H9 (cell line): ENCODE results near the gene SHROOM1. TPM values are rescaled to one million over a fixed set of nuclear protein-coding genes. Genes with fewer than 3 reads are reported as not detected.
"Not testable (repeated sequence)": the region's sequence is repeated elsewhere in the genome, so short reads cannot be mapped to it uniquely, and the experiment has no call there.

Experiments used
- DNase-seq: peaks from one replicate; pipeline ENCODE4 v3.0.0-alpha.2; 2017
- H2AFZ ChIP-seq: one replicate; pipeline ENCODE4 v1.6.1; 2013; ENCODE audit warnings: mild to moderate bottlenecking, low read length, control low read depth, moderate library complexity
- H2AK5ac ChIP-seq: 2 replicates; pipeline ENCODE4 v1.6.1; 2013; ENCODE audit warnings: low read length, control low read depth, mixed read lengths; ENCODE audit not compliant: insufficient read length
- H2BK120ac ChIP-seq: one replicate; pipeline ENCODE4 v1.6.1; 2013; ENCODE audit warnings: low read depth, mild to moderate bottlenecking, low read length, control low read depth, inconsistent platforms; ENCODE audit not compliant: poor library complexity, severe bottlenecking
- H2BK12ac ChIP-seq: 2 replicates; pipeline ENCODE4 v1.6.1; 2013; ENCODE audit warnings: low read length, control low read depth, mixed read lengths, low read depth; ENCODE audit not compliant: insufficient read length
- H2BK15ac ChIP-seq: 2 replicates; pipeline ENCODE4 v1.6.1; 2013; ENCODE audit warnings: low read depth, low read length, control low read depth
- H2BK20ac ChIP-seq: one replicate; pipeline ENCODE4 v1.6.1; 2013; ENCODE audit warnings: low read depth, mild to moderate bottlenecking, low read length, control low read depth, inconsistent platforms; ENCODE audit not compliant: poor library complexity, severe bottlenecking
- H2BK5ac ChIP-seq: 2 replicates; pipeline ENCODE4 v1.6.1; 2013; ENCODE audit warnings: low read length, control low read depth, mixed read lengths; ENCODE audit not compliant: insufficient read length
- H3K14ac ChIP-seq: 2 replicates; pipeline ENCODE4 v1.6.1; 2013; ENCODE audit warnings: low read length, control low read depth; ENCODE audit not compliant: insufficient read depth
- H3K18ac ChIP-seq: 2 replicates; pipeline ENCODE4 v1.6.1; 2013; ENCODE audit warnings: low read depth, mild to moderate bottlenecking, mixed read lengths, low read length, control low read depth; ENCODE audit not compliant: insufficient read length
- H3K23ac ChIP-seq: 2 replicates; pipeline ENCODE4 v1.6.1; 2013; ENCODE audit warnings: low read length, control low read depth, mixed read lengths, low read depth; ENCODE audit not compliant: insufficient read length
- H3K23me2 ChIP-seq: 2 replicates; pipeline ENCODE4 v1.6.1; 2013; ENCODE audit warnings: low read depth, mild to moderate bottlenecking, mixed read lengths, low read length, control low read depth; ENCODE audit not compliant: insufficient read length, poor library complexity, severe bottlenecking
- H3K27ac ChIP-seq: 2 replicates; pipeline ENCODE4 v1.5.1; 2013; ENCODE audit warnings: low read length, control low read depth, mixed read lengths, low read depth; ENCODE audit not compliant: insufficient read length
- H3K27me3 ChIP-seq: 2 replicates; pipeline ENCODE4 v1.6.1; 2013; ENCODE audit warnings: low read length, control low read depth, inconsistent platforms; ENCODE audit not compliant: insufficient read depth
- H3K4ac ChIP-seq: 2 replicates; pipeline ENCODE4 v1.6.1; 2013; ENCODE audit warnings: low read depth, mild to moderate bottlenecking, control low read depth, inconsistent platforms, low read length, moderate library complexity
- H3K4me1 ChIP-seq: 2 replicates; pipeline ENCODE4 v1.6.1; 2013; ENCODE audit warnings: low read length, control low read depth, inconsistent platforms; ENCODE audit not compliant: insufficient read depth
- H3K4me2 ChIP-seq: 2 replicates; pipeline ENCODE4 v1.6.1; 2013; ENCODE audit warnings: low read length, control low read depth, mixed read lengths; ENCODE audit not compliant: insufficient read length, insufficient read depth
- H3K56ac ChIP-seq: 2 replicates; pipeline ENCODE4 v1.6.1; 2013; ENCODE audit warnings: low read depth, mild to moderate bottlenecking, mixed read lengths, low read length, control low read depth; ENCODE audit not compliant: insufficient read length
- H3K79me1 ChIP-seq: 2 replicates; pipeline ENCODE4 v1.6.1; 2013; ENCODE audit warnings: low read depth, mild to moderate bottlenecking, moderate library complexity, low read length, control low read depth, inconsistent platforms; ENCODE audit not compliant: insufficient read depth, poor library complexity, severe bottlenecking
- H3K79me2 ChIP-seq: 2 replicates; pipeline ENCODE4 v1.6.1; 2013; ENCODE audit warnings: low read length, control low read depth, inconsistent platforms; ENCODE audit not compliant: insufficient read depth
- H3K9ac ChIP-seq: 2 replicates; pipeline ENCODE4 v1.6.1; 2013; ENCODE audit warnings: low read length, control low read depth, mixed read lengths; ENCODE audit not compliant: insufficient read length; ENCODE audit errors: extremely low read depth
- H3K9me3 ChIP-seq: one replicate; pipeline ENCODE4 v1.6.1; 2013; ENCODE audit warnings: low read depth, low read length, inconsistent platforms; ENCODE audit not compliant: control insufficient read depth
- H3T11ph ChIP-seq: one replicate; pipeline ENCODE4 v1.6.1; 2013; ENCODE audit warnings: mild to moderate bottlenecking, low read length, control low read depth, inconsistent platforms
- H4K20me1 ChIP-seq: one replicate; pipeline ENCODE4 v1.6.1; 2013; ENCODE audit not compliant: control insufficient read depth, insufficient read length, insufficient read depth
- H4K5ac ChIP-seq: 2 replicates; pipeline ENCODE4 v1.6.1; 2013; ENCODE audit warnings: low read depth, mild to moderate bottlenecking, mixed read lengths, low read length, control low read depth; ENCODE audit not compliant: insufficient read length
- H4K8ac ChIP-seq: replicated peaks from 2 replicates; pipeline ENCODE4 v1.6.1; 2013; ENCODE audit warnings: low read length, control low read depth, mixed read lengths, low read depth; ENCODE audit not compliant: insufficient read length
- H4K91ac ChIP-seq: 2 replicates; pipeline ENCODE4 v1.6.1; 2013; ENCODE audit warnings: low read depth, mild to moderate bottlenecking, moderate library complexity, mixed read lengths, low read length, control low read depth; ENCODE audit not compliant: insufficient read length
- H3K27ac Mint-ChIP-seq, 3 experiments: 2 replicates in 2 of 3; 3 replicates in 1 of 3; pipeline ENCODE4 v1.8.0; 2020 to 2021; ENCODE audit warnings: mixed read lengths in 3 of 3, mild to moderate bottlenecking in 1 of 3, moderate library complexity in 1 of 3
- H3K27me3 Mint-ChIP-seq: 2 replicates; pipeline ENCODE4 v1.8.0; 2021; ENCODE audit warnings: low read depth, mild to moderate bottlenecking, moderate library complexity, mixed read lengths
- H3K36me3 Mint-ChIP-seq, 3 experiments: 2 replicates in 2 of 3; 3 replicates in 1 of 3; pipeline ENCODE4 v1.8.0; 2020 to 2021; ENCODE audit warnings: low read depth in 3 of 3, mixed read lengths in 3 of 3; ENCODE audit not compliant: insufficient read depth in 1 of 3
- H3K4me1 Mint-ChIP-seq, 2 experiments: 2 replicates each; pipeline ENCODE4 v1.8.0; 2020; ENCODE audit warnings: mixed read lengths in 2 of 2
- H3K4me3 Mint-ChIP-seq, 2 experiments: 2 replicates in 1 of 2; 3 replicates in 1 of 2; pipeline ENCODE4 v1.8.0; 2020 to 2021; ENCODE audit warnings: mild to moderate bottlenecking in 2 of 2, mixed read lengths in 2 of 2, moderate library complexity in 1 of 2
- H3K9me3 Mint-ChIP-seq, 2 experiments: 2 replicates in 1 of 2; 3 replicates in 1 of 2; pipeline ENCODE4 v1.8.0; 2020; ENCODE audit warnings: mild to moderate bottlenecking in 2 of 2, mixed read lengths in 2 of 2, moderate library complexity in 1 of 2
- WGBS: extraction: QIAGEN DNeasy Blood & Tissue Kit; methylation state at CpG from one replicate; pipeline ENCODE4 v1.1.7; 2013; ENCODE audit warnings: missing lambda C conversion rate, low lambda C conversion rate, mixed read lengths; ENCODE audit not compliant: insufficient read length; ENCODE audit errors: extremely low coverage; 5-methylcytosine and 5-hydroxymethylcytosine counted together
- total RNA-seq: library from RNA; stranded (reverse); gene quantifications from 2 replicates; pipeline ENCODE4 v1.2.1, GENCODE V29; 2021
- TF ChIP-seq, protein P1 (sequence below): fragments of 200-600 bp; sonication (generic); conservative IDR thresholded peaks from 3 replicates; pipeline ENCODE4 v1.8.0; 2021; ENCODE audit warnings: antibody characterized with exemption, mild to moderate bottlenecking

SHROOM1 gene
- total RNA-seq, 1 experiment from 2014 or later: 7.0 TPM

DNA sequence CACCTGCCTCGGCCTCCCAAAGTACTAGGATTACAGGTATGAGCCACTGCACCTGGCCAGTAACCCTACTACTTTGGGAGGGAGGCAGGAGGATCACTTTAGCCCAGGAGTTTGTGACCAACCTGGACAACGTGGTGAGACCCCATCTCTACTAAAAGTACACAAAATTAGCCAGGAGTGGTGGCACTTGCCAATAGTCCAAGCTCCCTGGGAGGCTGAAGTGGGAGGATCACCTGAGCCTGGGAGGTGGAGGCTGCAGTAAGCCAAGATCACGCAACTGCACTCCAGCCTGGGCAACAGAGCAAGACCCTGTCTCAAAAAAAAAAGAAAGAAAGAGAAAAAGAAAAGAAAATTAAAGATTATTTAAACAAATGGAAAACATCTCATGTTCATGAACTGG, 25.6 kb upstream of the SHROOM1 start:
- Mint-ChIP-seq H3K27ac (no peak overlapping the region), H3K4me3 (no peak overlapping the region), H3K27me3 (no peaks in the 10 kb centered on the region; the same call in 1 of the 2 replicates), H3K36me3 (no peaks in the 10 kb centered on the region), H3K9me3 (no peaks in the 10 kb centered on the region), H3K4me1 (peaks cover 3 to 8% of the 10 kb centered on the region in 2 experiments; a peak in 3 of 4 replicates)
- no peak overlapping the region for H2BK5ac ChIP-seq
- H3T11ph ChIP-seq: no peak overlapping the region
- H3K14ac ChIP-seq: no peak overlapping the region
- no peaks in the 10 kb centered on the region for H3K79me1 ChIP-seq
- no peaks in the 10 kb centered on the region for H3K9me3 ChIP-seq
- no peak overlapping the region for H4K5ac ChIP-seq
- no peak overlapping the region for H4K91ac ChIP-seq
- H2BK20ac ChIP-seq: no peak overlapping the region
- no peak overlapping the region for H2BK15ac ChIP-seq
- H2AK5ac ChIP-seq: no peak overlapping the region
- no peak for DNase-seq
- H4K20me1 ChIP-seq: no peaks in the 10 kb centered on the region
- H3K56ac ChIP-seq: no peak overlapping the region
- no peak overlapping the region for H4K8ac ChIP-seq
- no peak overlapping the region for H3K23ac ChIP-seq
- H3K27ac ChIP-seq: no peak overlapping the region
- no peak overlapping the region for H3K4me2 ChIP-seq
- no peak overlapping the region for H2BK120ac ChIP-seq
- WGBS: no CpG with 5 or more reads among the region's 3 CpGs
- no peak overlapping the region for H3K9ac ChIP-seq
- H3K4me1 ChIP-seq: no peaks in the 10 kb centered on the region
- no peaks in the 10 kb centered on the region for H3K23me2 ChIP-seq
- H2AFZ ChIP-seq: no peak overlapping the region
- no peaks in the 10 kb centered on the region for H3K27me3 ChIP-seq
- H2BK12ac ChIP-seq: no peak overlapping the region
- TF ChIP-seq, protein P1, sequence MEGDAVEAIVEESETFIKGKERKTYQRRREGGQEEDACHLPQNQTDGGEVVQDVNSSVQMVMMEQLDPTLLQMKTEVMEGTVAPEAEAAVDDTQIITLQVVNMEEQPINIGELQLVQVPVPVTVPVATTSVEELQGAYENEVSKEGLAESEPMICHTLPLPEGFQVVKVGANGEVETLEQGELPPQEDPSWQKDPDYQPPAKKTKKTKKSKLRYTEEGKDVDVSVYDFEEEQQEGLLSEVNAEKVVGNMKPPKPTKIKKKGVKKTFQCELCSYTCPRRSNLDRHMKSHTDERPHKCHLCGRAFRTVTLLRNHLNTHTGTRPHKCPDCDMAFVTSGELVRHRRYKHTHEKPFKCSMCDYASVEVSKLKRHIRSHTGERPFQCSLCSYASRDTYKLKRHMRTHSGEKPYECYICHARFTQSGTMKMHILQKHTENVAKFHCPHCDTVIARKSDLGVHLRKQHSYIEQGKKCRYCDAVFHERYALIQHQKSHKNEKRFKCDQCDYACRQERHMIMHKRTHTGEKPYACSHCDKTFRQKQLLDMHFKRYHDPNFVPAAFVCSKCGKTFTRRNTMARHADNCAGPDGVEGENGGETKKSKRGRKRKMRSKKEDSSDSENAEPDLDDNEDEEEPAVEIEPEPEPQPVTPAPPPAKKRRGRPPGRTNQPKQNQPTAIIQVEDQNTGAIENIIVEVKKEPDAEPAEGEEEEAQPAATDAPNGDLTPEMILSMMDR: no peak
- H3K4ac ChIP-seq: no peak overlapping the region
- H3K79me2 ChIP-seq: no peaks in the 10 kb centered on the region
- no peak overlapping the region for H3K18ac ChIP-seq

DNA sequence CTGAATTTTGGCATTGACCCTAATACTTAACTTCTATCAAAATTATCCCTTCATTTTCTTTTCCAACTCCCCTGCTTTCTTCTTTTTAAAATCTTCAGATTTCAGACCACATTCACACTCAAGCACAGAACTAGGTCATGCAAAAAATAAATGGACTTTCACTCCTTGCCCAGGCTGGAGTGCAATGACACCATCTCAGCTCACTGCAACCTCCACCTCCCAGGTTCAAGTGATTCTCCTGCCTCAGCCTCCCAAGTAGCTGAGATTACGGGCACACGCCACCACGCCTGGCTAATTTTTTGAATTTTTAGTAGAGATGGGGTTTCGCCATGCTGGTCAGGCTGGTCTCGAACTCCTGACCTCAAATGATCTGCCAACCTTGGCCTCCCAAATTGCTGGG, 24.5 kb upstream of the SHROOM1 start:
- not testable (repeated sequence) for H4K5ac ChIP-seq, H3K36me3 Mint-ChIP-seq, H2BK20ac ChIP-seq, H3K4ac ChIP-seq, H3K9ac ChIP-seq, H3K27ac ChIP-seq, H3K4me1 Mint-ChIP-seq, H3K9me3 Mint-ChIP-seq, H3K4me2 ChIP-seq, H3T11ph ChIP-seq, H3K18ac ChIP-seq, H3K4me1 ChIP-seq, H2BK15ac ChIP-seq, H4K8ac ChIP-seq, H4K91ac ChIP-seq, H2AK5ac ChIP-seq, H3K14ac ChIP-seq, H3K27ac Mint-ChIP-seq, H3K4me3 Mint-ChIP-seq, H3K9me3 ChIP-seq, H3K79me1 ChIP-seq, H3K27me3 Mint-ChIP-seq, H3K79me2 ChIP-seq, H3K23ac ChIP-seq, H4K20me1 ChIP-seq, H3K23me2 ChIP-seq, H2BK120ac ChIP-seq, H2BK5ac ChIP-seq, H2BK12ac ChIP-seq, H2AFZ ChIP-seq, H3K27me3 ChIP-seq, H3K56ac ChIP-seq, DNase-seq
- WGBS: no CpG with 5 or more reads among the region's 5 CpGs
